Measurements from ENCODE around the gene TMEM135.

GRCh38 chr11:87307101-87307500 is 269.4 kb downstream of the TMEM135 start:
- TF ChIP-seq CTCF (IDR thresholded peaks at IDR 0.05) (no peak), TCF7L2 (IDR thresholded peaks at IDR 0.05; ENCODE audit: low read depth, low read length) (no peak), POLR2AphosphoS5 (IDR thresholded peaks at IDR 0.05; ENCODE audit: low read depth, low read length) (no peak), REST (IDR thresholded peaks at IDR 0.05; ENCODE audit: insufficient read depth in 1 of 2, low read depth in 2 of 2, low read length in 1 of 2) (no peak), SIN3A (IDR thresholded peaks at IDR 0.05; ENCODE audit: borderline replicate concordance, insufficient read depth, low read depth, low read length) (no peak)
